Measurements from ENCODE around the gene VTN. TPM values are rescaled to one million over a fixed set of nuclear protein-coding genes. Genes with fewer than 3 reads are reported as not detected.

Gene VTN
- polyA plus RNA-seq, 1 donor from 2014 or later, result 1.5 TPM

- Histone ChIP-seq H3K9me2 (ENCODE audit: insufficient read depth, low read length) (no peaks in the 10 kb centered on the region), H3K27me3 (ENCODE audit: insufficient read depth, low read depth, low read length) (no peaks in the 10 kb centered on the region), H3K27ac (ENCODE audit: low read length) (no peak overlapping the region), H2AFZ (ENCODE audit: low read depth, low read length) (no peak overlapping the region), H3K79me2 (replicated peaks; ENCODE audit: insufficient read depth, low read length) (no peaks in the 10 kb centered on the region), H3K36me3 (ENCODE audit: insufficient read depth, low read length) (no peaks in the 10 kb centered on the region), H3F3A (ENCODE audit: insufficient read depth, low read length, poor library complexity, severe bottlenecking) (no peaks in the 10 kb centered on the region), H3K9ac (ENCODE audit: low read length) (no peak overlapping the region), H4K20me1 (ENCODE audit: insufficient read depth) (no peaks in the 10 kb centered on the region), H3K4me3 (ENCODE audit: low read length) (no peak overlapping the region), H3K9me3 (ENCODE audit: low read length) (no peaks in the 10 kb centered on the region), H3K4me2 (ENCODE audit: low read length) (no peak overlapping the region)
- no peak for TF ChIP-seq CTCF (IDR thresholded peaks at IDR 0.05; ENCODE audit: poor library complexity, severe bottlenecking)
- TF ChIP-seq POLR2AphosphoS5 (IDR thresholded peaks at IDR 0.05), result no peak
- no peak for TF ChIP-seq REST (IDR thresholded peaks at IDR 0.05; ENCODE audit: borderline replicate concordance)
- no peak for TF ChIP-seq EZH2 (IDR thresholded peaks at IDR 0.05; ENCODE audit: borderline replicate concordance, insufficient read depth, low read length, poor library complexity, severe bottlenecking)
- no peak for TF ChIP-seq EP300 (conservative IDR thresholded peaks at IDR 0.05; ENCODE audit: poor library complexity, severe bottlenecking)
- TF ChIP-seq SMC3 (conservative IDR thresholded peaks at IDR 0.05; ENCODE audit: poor library complexity), result no peak
- TF ChIP-seq TAF1 (IDR thresholded peaks at IDR 0.05; ENCODE audit: low read depth), result no peak
- TF ChIP-seq RAD21 (conservative IDR thresholded peaks at IDR 0.05), result no peak
Measured at GRCh38 chr17:28412099-28412498, 42.0 kb upstream of the VTN start.

- Histone ChIP-seq H3K9me3 (ENCODE audit: low read length) (no peaks in the 10 kb centered on the region), H3K27ac (ENCODE audit: low read length) (no peak overlapping the region), H3K27me3 (ENCODE audit: insufficient read depth, low read depth, low read length) (no peaks in the 10 kb centered on the region), H4K20me1 (ENCODE audit: insufficient read depth) (no peaks in the 10 kb centered on the region), H2AFZ (ENCODE audit: low read depth, low read length) (no peak overlapping the region), H3K79me2 (replicated peaks; ENCODE audit: insufficient read depth, low read length) (no peaks in the 10 kb centered on the region), H3K9me2 (ENCODE audit: insufficient read depth, low read length) (no peaks in the 10 kb centered on the region), H3K9ac (ENCODE audit: low read length) (no peak overlapping the region), H3F3A (ENCODE audit: insufficient read depth, low read length, poor library complexity, severe bottlenecking) (peaks cover 4% of the 10 kb centered on the region), H3K36me3 (ENCODE audit: insufficient read depth, low read length) (no peaks in the 10 kb centered on the region), H3K4me2 (ENCODE audit: low read length) (no peak overlapping the region), H3K4me3 (ENCODE audit: low read length) (no peak overlapping the region)
- TF ChIP-seq TAF1 (IDR thresholded peaks at IDR 0.05; ENCODE audit: low read depth), result no peak
Measured at GRCh38 chr17:28407974-28408306, 37.8 kb upstream of the VTN start.
